Measurements from ENCODE around the gene SLC16A10. TPM values are rescaled to one million over a fixed set of nuclear protein-coding genes. Genes with fewer than 3 reads are reported as not detected.
"Not testable (repeated sequence)": the region's sequence is repeated elsewhere in the genome, so short reads cannot be mapped to it uniquely, and the experiment has no call there.

The SLC16A10 gene
- polyA plus RNA-seq, 1 donor (not counting 4 experiments of a cell fraction or from before 2014, with no cell fraction given) = not detected

GRCh38 chr6:111091987-111092386, 4.7 kb downstream of the SLC16A10 start:
- H2AFZ ChIP-seq (ENCODE audit: control insufficient read depth, low read length) = no peak overlapping the region
- TF ChIP-seq EZH2 (IDR thresholded peaks at IDR 0.05; ENCODE audit: low read length) (no peak), CTCF (optimal IDR thresholded peaks at IDR 0.05 in 1 of 3, IDR thresholded peaks at IDR 0.05 in 1 of 3, conservative IDR thresholded peaks at IDR 0.05 in 1 of 3; ENCODE audit: extremely low read depth in 1 of 3, insufficient read depth in 2 of 3, low read length in 3 of 3) (no peak)
- no peaks in the 10 kb centered on the region for H3K9me3 ChIP-seq (ENCODE audit: control insufficient read depth, low read depth, low read length)
- H3K4me3 ChIP-seq (ENCODE audit: control insufficient read depth in 2 of 3, extremely low read depth in 1 of 3, insufficient read depth in 2 of 3, low read depth in 1 of 3, low read length in 3 of 3) = no peak overlapping the region
- H3K9me1 ChIP-seq (ENCODE audit: control insufficient read depth, extremely low read depth, insufficient read depth, low read length) = no peaks in the 10 kb centered on the region
- dilution Hi-C loops (cut with MboI; ENCODE audit: extremely low pct_ligation_motif_present, low sequenced_read_pairs) = no loop called here
- no peaks in the 10 kb centered on the region for H3K79me2 ChIP-seq (ENCODE audit: control insufficient read depth, insufficient read depth, low read length)
- no peak for FAIRE-seq
- H3K9ac ChIP-seq (ENCODE audit: control insufficient read depth, extremely low read depth, insufficient read depth, low read length) = no peak overlapping the region
- peaks cover 19% of the 10 kb centered on the region for H3K27me3 ChIP-seq (ENCODE audit: control insufficient read depth, extremely low read depth, insufficient read depth, low read length)
- no peaks in the 10 kb centered on the region for H3K36me3 ChIP-seq (ENCODE audit: control insufficient read depth in 2 of 2, extremely low read depth in 1 of 2, insufficient read depth in 2 of 2, low read length in 2 of 2)
- peaks cover 14% of the 10 kb centered on the region for H3K4me1 ChIP-seq (ENCODE audit: control insufficient read depth, extremely low read depth, insufficient read depth, low read length)
- H3K27ac ChIP-seq (ENCODE audit: control insufficient read depth, insufficient read depth, low read length) = no peak overlapping the region
- no peak for DNase-seq (ENCODE audit: low read depth, low spot score)
- no peaks in the 10 kb centered on the region for H4K20me1 ChIP-seq (ENCODE audit: control insufficient read depth, extremely low read depth, insufficient read depth, low read length)
- no peak overlapping the region for H3K4me2 ChIP-seq (ENCODE audit: control insufficient read depth, extremely low read depth, insufficient read depth, low read depth, low read length)

- dilution Hi-C loops (cut with MboI; ENCODE audit: extremely low pct_ligation_motif_present, low sequenced_read_pairs) = not testable (repeated sequence)
These were observed 8.2 kb downstream of the SLC16A10 start for GRCh38 chr6:111095488-111095887.

GRCh38 chr6:111096246-111096645, 8.9 kb downstream of the SLC16A10 start:
- Histone ChIP-seq H3K9me3 (ENCODE audit: control insufficient read depth, low read depth, low read length) (no peaks in the 10 kb centered on the region), H3K4me1 (ENCODE audit: control insufficient read depth, extremely low read depth, insufficient read depth, low read length) (peaks cover 8% of the 10 kb centered on the region), H3K9me1 (ENCODE audit: control insufficient read depth, extremely low read depth, insufficient read depth, low read length) (no peaks in the 10 kb centered on the region), H3K27ac (ENCODE audit: control insufficient read depth, insufficient read depth, low read length) (no peak overlapping the region), H3K79me2 (ENCODE audit: control insufficient read depth, insufficient read depth, low read length) (no peaks in the 10 kb centered on the region), H3K27me3 (ENCODE audit: control insufficient read depth, extremely low read depth, insufficient read depth, low read length) (no peaks in the 10 kb centered on the region), H2AFZ (ENCODE audit: control insufficient read depth, low read length) (no peak overlapping the region), H3K36me3 (ENCODE audit: control insufficient read depth in 2 of 2, extremely low read depth in 1 of 2, insufficient read depth in 2 of 2, low read length in 2 of 2) (no peaks in the 10 kb centered on the region), H4K20me1 (ENCODE audit: control insufficient read depth, extremely low read depth, insufficient read depth, low read length) (no peaks in the 10 kb centered on the region), H3K9ac (ENCODE audit: control insufficient read depth, extremely low read depth, insufficient read depth, low read length) (no peak overlapping the region), H3K4me3 (ENCODE audit: control insufficient read depth in 2 of 3, extremely low read depth in 1 of 3, insufficient read depth in 2 of 3, low read depth in 1 of 3, low read length in 3 of 3) (no peak overlapping the region), H3K4me2 (ENCODE audit: control insufficient read depth, extremely low read depth, insufficient read depth, low read depth, low read length) (peak overlapping the region; percentile 27)
- TF ChIP-seq EZH2 (IDR thresholded peaks at IDR 0.05; ENCODE audit: low read length) (no peak), CTCF (optimal IDR thresholded peaks at IDR 0.05 in 1 of 3, IDR thresholded peaks at IDR 0.05 in 1 of 3, conservative IDR thresholded peaks at IDR 0.05 in 1 of 3; ENCODE audit: extremely low read depth in 1 of 3, insufficient read depth in 2 of 3, low read length in 3 of 3) (no peak)
- dilution Hi-C loops (cut with MboI; ENCODE audit: extremely low pct_ligation_motif_present, low sequenced_read_pairs) = no loop called here
- peak; percentile 91 for FAIRE-seq
- DNase-seq (ENCODE audit: low read depth, low spot score) = peak; percentile 40

More at GRCh38 chr6:111095488-111095887, 8.2 kb downstream of the SLC16A10 start:
- not testable (repeated sequence) for DNase-seq (ENCODE audit: low read depth, low spot score); H4K20me1 ChIP-seq (ENCODE audit: control insufficient read depth, extremely low read depth, insufficient read depth, low read length); H3K9me1 ChIP-seq (ENCODE audit: control insufficient read depth, extremely low read depth, insufficient read depth, low read length); H3K4me2 ChIP-seq (ENCODE audit: control insufficient read depth, extremely low read depth, insufficient read depth, low read depth, low read length); H3K4me1 ChIP-seq (ENCODE audit: control insufficient read depth, extremely low read depth, insufficient read depth, low read length); H3K27me3 ChIP-seq (ENCODE audit: control insufficient read depth, extremely low read depth, insufficient read depth, low read length); H3K9me3 ChIP-seq (ENCODE audit: control insufficient read depth, low read depth, low read length); FAIRE-seq; H3K36me3 ChIP-seq (ENCODE audit: control insufficient read depth in 2 of 2, extremely low read depth in 1 of 2, insufficient read depth in 2 of 2, low read length in 2 of 2); H2AFZ ChIP-seq (ENCODE audit: control insufficient read depth, low read length); H3K9ac ChIP-seq (ENCODE audit: control insufficient read depth, extremely low read depth, insufficient read depth, low read length); H3K79me2 ChIP-seq (ENCODE audit: control insufficient read depth, insufficient read depth, low read length); H3K27ac ChIP-seq (ENCODE audit: control insufficient read depth, insufficient read depth, low read length); H3K4me3 ChIP-seq (ENCODE audit: control insufficient read depth in 2 of 3, extremely low read depth in 1 of 3, insufficient read depth in 2 of 3, low read depth in 1 of 3, low read length in 3 of 3)
